ENCODE results near the gene TEX19. TPM values are rescaled to one million over a fixed set of nuclear protein-coding genes. Genes with fewer than 3 reads are reported as not detected.

TEX19 gene
- total RNA-seq, 2 experiments from 2014 or later, result 2.0 to 3.4 TPM

DNA sequence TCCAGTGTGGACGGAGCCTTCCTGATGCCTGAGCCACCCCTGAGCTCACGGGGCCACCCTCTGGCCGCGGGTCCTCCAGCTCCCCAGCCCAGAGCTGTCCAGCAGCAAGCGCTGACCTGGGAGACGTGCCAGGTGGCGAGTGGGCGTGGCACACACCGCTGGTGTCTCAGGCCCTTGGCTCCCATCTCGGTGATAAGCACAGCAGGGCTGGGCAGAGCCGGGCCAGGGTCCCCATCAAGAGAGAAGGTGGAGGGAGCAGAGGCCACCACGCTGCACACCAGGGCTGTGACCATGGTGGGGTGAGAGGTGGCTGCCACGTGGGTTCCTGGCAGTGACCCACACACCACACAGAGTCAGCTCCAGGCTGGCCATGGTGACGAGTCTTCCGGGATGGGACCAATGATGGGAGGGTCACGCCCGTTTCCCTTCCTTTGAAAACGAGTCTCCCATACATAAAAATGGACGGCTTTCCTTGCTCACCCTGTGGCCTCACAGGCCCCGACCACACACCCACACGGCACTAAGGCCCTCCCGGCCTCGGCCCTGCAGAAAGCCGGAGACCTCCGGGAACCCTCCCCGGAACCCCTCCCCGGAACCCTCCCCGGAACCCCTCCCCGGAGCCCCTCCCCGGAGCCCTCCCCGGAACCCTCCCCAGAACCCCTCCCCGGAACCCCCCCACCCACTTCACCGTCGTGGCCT lies 29.3 kb downstream of the TEX19 start:
- ChIA-PET CTCF (ENCODE audit: unreplicated experiment) (interaction anchor here (0.5 kb wide), 1 partner anchor 37 kb away, joined by 3 read pairs; no protein-coding TSS in a partner anchor), POLR2A (no interaction called here)
- Histone ChIP-seq H3K36me3 (ENCODE audit: insufficient read depth, low read length) (peaks cover 8% of the 10 kb centered on the region; the same call in 1 of the 2 replicates), H3K4me2 (ENCODE audit: low read length) (no peak overlapping the region), H4K20me1 (ENCODE audit: insufficient read depth, low read length) (no peaks in the 10 kb centered on the region), H3K27ac (ENCODE audit: low read depth, low read length, poor library complexity, severe bottlenecking) (no peak overlapping the region), H3K4me1 (ENCODE audit: insufficient read depth, low read length, poor library complexity, severe bottlenecking) (no peaks in the 10 kb centered on the region), H3K9me2 (ENCODE audit: insufficient read depth, low read length) (no peaks in the 10 kb centered on the region), H2AFZ (ENCODE audit: low read length) (no peak overlapping the region), H3K4me3 (ENCODE audit: low read depth, low read length, poor library complexity, severe bottlenecking) (no peak overlapping the region), H3K9me3 (ENCODE audit: low read length) (no peaks in the 10 kb centered on the region), H3K79me2 (ENCODE audit: insufficient read depth, low read depth, low read length) (no peaks in the 10 kb centered on the region)
- TF ChIP-seq, protein P1, sequence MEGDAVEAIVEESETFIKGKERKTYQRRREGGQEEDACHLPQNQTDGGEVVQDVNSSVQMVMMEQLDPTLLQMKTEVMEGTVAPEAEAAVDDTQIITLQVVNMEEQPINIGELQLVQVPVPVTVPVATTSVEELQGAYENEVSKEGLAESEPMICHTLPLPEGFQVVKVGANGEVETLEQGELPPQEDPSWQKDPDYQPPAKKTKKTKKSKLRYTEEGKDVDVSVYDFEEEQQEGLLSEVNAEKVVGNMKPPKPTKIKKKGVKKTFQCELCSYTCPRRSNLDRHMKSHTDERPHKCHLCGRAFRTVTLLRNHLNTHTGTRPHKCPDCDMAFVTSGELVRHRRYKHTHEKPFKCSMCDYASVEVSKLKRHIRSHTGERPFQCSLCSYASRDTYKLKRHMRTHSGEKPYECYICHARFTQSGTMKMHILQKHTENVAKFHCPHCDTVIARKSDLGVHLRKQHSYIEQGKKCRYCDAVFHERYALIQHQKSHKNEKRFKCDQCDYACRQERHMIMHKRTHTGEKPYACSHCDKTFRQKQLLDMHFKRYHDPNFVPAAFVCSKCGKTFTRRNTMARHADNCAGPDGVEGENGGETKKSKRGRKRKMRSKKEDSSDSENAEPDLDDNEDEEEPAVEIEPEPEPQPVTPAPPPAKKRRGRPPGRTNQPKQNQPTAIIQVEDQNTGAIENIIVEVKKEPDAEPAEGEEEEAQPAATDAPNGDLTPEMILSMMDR (conservative IDR thresholded peaks at IDR 0.05; ENCODE audit: low read length), result no peak
- no peak for TF ChIP-seq EZH2phosphoT487 (IDR thresholded peaks at IDR 0.05; ENCODE audit: borderline replicate concordance, low read depth, low read length)
- no peak for DNase-seq (ENCODE audit: low spot score)
- BruUV-seq (replicated peaks), result no TSS peak
- intact Hi-C loops (cut with micrococcal nuclease; ENCODE audit: unreplicated experiment), result no loop called here

GRCh38 chr17:82388922-82389283 lies 29.9 kb downstream of the TEX19 start:
- no TSS peak for BruUV-seq (replicated peaks)

DNA sequence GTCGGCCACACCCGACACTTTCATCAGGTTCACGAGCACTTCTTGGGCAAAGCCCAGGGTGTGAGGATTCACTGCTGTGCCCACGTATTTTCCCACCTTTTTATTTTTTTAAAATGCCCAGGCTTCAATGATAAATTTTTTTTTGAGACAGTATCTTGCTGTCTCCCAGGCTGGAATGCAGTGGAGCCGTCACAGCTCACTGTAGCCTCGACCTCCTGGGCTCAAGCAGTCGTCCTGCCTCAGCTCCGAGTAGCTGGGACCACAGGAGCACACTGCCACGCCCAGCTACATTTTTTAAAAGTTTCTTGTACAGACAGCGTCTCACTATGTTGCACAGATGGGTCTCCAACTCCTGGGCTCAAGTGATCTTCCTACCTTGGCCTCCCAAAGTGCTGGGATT lies 30.3 kb downstream of the TEX19 start:
- Histone ChIP-seq H3K36me3 (ENCODE audit: insufficient read depth, low read length) (peaks cover 8% of the 10 kb centered on the region; the same call in 1 of the 2 replicates), H3K4me1 (ENCODE audit: insufficient read depth, low read length, poor library complexity, severe bottlenecking) (no peaks in the 10 kb centered on the region), H3K9me2 (ENCODE audit: insufficient read depth, low read length) (no peaks in the 10 kb centered on the region), H2AFZ (ENCODE audit: low read length) (no peak overlapping the region), H3K4me3 (ENCODE audit: low read depth, low read length, poor library complexity, severe bottlenecking) (no peak overlapping the region), H4K20me1 (ENCODE audit: insufficient read depth, low read length) (no peaks in the 10 kb centered on the region), H3K27ac (ENCODE audit: low read depth, low read length, poor library complexity, severe bottlenecking) (no peak overlapping the region), H3K79me2 (ENCODE audit: insufficient read depth, low read depth, low read length) (no peaks in the 10 kb centered on the region), H3K4me2 (ENCODE audit: low read length) (no peak overlapping the region), H3K9me3 (ENCODE audit: low read length) (no peaks in the 10 kb centered on the region)
- ChIA-PET CTCF (ENCODE audit: unreplicated experiment) (no interaction called here), POLR2A (no interaction called here)
- TF ChIP-seq, protein P1 (conservative IDR thresholded peaks at IDR 0.05; ENCODE audit: low read length), result no peak
- no peak for TF ChIP-seq EZH2phosphoT487 (IDR thresholded peaks at IDR 0.05; ENCODE audit: borderline replicate concordance, low read depth, low read length)
- intact Hi-C loops (cut with micrococcal nuclease; ENCODE audit: unreplicated experiment), result no loop called here
- no peak for DNase-seq (ENCODE audit: low spot score)
- no TSS peak for BruUV-seq (replicated peaks)

More at GRCh38 chr17:82388922-82389283, 29.9 kb downstream of the TEX19 start:
- POLR2A ChIA-PET, result no interaction called here
- intact Hi-C loops (cut with micrococcal nuclease; ENCODE audit: unreplicated experiment), result no loop called here
- Histone ChIP-seq H3K4me1 (ENCODE audit: insufficient read depth, low read length, poor library complexity, severe bottlenecking) (no peaks in the 10 kb centered on the region), H3K36me3 (ENCODE audit: insufficient read depth, low read length) (peaks cover 8% of the 10 kb centered on the region; the same call in 1 of the 2 replicates), H3K27ac (ENCODE audit: low read depth, low read length, poor library complexity, severe bottlenecking) (no peak overlapping the region), H3K4me3 (ENCODE audit: low read depth, low read length, poor library complexity, severe bottlenecking) (no peak overlapping the region), H3K9me3 (ENCODE audit: low read length) (no peaks in the 10 kb centered on the region), H3K79me2 (ENCODE audit: insufficient read depth, low read depth, low read length) (no peaks in the 10 kb centered on the region), H3K4me2 (ENCODE audit: low read length) (no peak overlapping the region), H3K9me2 (ENCODE audit: insufficient read depth, low read length) (no peaks in the 10 kb centered on the region), H4K20me1 (ENCODE audit: insufficient read depth, low read length) (no peaks in the 10 kb centered on the region), H2AFZ (ENCODE audit: low read length) (no peak overlapping the region)
- no peak for DNase-seq (ENCODE audit: low spot score)
- TF ChIP-seq EZH2phosphoT487 (IDR thresholded peaks at IDR 0.05; ENCODE audit: borderline replicate concordance, low read depth, low read length), result no peak
- TF ChIP-seq, protein P1 (conservative IDR thresholded peaks at IDR 0.05; ENCODE audit: low read length), result no peak
- CTCF ChIA-PET (ENCODE audit: unreplicated experiment), result no interaction called here

Measured in OCI-LY7 (cell line).